RCC 7860 (cell line): Measurements from ENCODE around the gene TPM2.

Experiments used
- DNase-seq: peaks from one replicate; pipeline ENCODE4 v3.0.0-alpha.2; 2015; ENCODE audit warnings: low spot score
- FAIRE-seq: peaks from 2 replicates; lab custom pipeline; 2012; peaks lifted over from hg19 to GRCh38; lab: Jason Lieb, UNC

Gene TPM2

GRCh38 chr9:35679766-35680330 lies 9.9 kb downstream of the TPM2 start:
- DNase-seq = no peak
- FAIRE-seq = no peak

DNA sequence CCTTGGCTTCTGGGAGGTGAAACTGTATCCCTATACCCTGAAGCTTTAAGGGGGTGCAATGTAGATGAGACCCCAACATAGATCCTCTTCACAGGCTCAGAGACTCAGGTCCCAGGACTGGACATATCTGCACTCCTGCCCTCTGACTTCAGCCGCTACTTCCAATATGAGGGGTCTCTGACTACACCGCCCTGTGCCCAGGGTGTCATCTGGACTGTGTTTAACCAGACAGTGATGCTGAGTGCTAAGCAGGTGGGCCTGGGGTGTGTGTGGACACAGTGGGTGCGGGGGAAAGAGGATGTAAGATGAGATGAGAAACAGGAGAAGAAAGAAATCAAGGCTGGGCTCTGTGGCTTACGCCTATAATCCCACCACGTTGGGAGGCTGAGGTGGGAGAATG lies 10.6 kb downstream of the TPM2 start:
- FAIRE-seq (no peak), DNase-seq (no peak)

DNA sequence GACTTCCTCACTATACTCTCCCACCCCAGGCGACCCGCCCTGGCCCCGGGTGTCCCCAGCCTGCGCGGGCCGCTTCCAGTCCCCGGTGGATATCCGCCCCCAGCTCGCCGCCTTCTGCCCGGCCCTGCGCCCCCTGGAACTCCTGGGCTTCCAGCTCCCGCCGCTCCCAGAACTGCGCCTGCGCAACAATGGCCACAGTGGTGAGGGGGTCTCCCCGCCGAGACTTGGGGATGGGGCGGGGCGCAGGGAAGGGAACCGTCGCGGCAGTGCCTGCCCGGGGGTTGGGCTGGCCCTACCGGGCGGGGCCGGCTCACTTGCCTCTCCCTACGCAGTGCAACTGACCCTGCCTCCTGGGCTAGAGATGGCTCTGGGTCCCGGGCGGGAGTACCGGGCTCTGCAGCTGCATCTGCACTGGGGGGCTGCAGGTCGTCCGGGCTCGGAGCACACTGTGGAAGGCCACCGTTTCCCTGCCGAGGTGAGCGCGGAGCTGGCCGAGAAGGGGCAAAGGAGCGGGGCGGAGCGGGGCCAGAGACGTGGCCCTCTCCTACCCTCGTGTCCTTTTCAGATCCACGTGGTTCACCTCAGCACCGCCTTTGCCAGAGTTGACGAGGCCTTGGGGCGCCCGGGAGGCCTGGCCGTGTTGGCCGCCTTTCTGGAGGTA lies 13.9 kb downstream of the TPM2 start:
- FAIRE-seq (no peak), DNase-seq (no peak)

GRCh38 chr9:35675204-35675603 lies 14.5 kb downstream of the TPM2 start:
- DNase-seq (no peak), FAIRE-seq (no peak)

GRCh38 chr9:35674025-35674361 lies 15.7 kb downstream of the TPM2 start:
- no peak for DNase-seq
- FAIRE-seq = no peak

GRCh38 chr9:35673132-35674024 lies 16.3 kb downstream of the TPM2 start, which contains the start of gene CA9:
CA9 (plus strand) TSS chr9:35673928; CDS start chr9:35673960, 32 bp downstream.
- DNase-seq (no peak), FAIRE-seq (no peak)

DNA sequence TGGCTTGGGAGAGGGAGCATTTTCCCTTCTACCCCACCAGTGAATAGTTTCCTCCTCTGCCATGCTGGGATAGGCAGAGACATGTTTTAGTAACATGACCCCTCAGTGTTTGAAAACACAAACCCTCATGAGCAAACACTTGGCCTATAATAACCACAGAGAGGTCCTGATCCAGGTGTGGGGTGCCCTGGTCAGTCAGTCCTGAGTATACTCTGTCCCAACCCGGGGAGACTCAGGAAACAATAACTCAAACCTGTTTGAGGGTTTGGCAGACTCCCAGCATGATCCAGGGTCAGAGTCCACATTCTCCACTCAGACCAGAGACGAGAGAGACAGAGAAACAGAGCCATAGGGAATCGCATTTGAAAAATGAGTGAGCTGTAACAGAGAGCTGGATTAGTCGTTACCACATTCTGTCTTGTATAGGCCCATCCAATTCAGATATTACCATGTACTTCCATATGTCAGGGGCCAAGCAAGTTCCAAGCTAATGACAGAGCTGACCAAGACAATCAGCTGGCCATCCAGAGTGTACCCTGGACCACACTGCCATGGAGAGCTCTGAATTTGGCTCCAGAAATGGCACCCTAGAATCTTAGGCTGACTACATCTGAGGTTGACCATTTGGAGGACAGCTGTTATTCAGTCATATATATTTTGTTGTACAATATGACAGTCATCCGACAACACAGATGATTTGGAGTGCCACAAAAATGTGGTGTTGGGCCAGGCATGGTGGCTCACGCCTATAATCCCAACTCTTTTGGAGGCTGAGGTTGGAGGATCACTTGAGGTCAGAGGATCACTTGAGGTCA lies 20.2 kb downstream of the TPM2 start:
- peak; percentile 88 for FAIRE-seq
- DNase-seq = peak; percentile 79

DNA sequence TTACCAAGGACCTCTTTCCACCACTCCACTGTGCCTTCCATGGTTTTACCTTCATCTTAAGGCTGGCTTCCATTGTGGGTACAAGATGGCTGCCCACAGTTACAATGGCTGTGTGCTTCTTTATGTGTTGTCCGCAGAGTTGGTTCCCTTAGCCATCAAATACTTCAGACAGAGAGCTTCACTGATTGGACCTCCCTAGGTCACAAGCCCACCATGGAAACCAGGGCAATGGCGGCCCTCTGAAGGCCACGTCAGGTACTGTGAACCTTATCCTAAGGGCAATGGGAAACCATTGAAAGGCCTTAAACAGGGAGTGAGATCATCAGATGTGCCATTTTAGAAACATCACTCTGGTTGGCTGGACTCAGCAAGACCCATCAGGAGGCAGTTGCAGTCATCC lies 21.8 kb downstream of the TPM2 start:
- FAIRE-seq (no peak), DNase-seq (no peak)

- FAIRE-seq (no peak), DNase-seq (no peak)
These were observed 23.2 kb downstream of the TPM2 start for GRCh38 chr9:35666549-35666948.

DNA sequence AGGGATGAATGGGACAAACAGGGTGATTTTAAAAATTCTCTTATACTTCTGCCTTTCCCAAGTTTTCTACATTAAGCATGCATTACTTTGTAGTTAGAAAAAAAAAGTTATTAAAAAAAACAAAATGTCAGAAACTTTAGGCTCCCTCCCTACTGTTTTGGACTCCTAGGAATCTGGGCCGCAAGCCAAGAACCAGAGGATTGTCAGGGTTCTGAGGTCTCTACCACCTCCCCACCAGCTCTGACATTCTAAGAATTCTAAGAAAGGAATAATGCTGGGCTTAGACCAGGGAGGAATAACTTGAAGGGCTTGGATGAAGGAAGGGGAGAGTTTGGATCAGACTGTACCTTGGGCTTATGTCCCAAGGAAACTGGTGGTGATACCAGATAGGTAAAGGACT lies 23.7 kb downstream of the TPM2 start:
- DNase-seq = no peak
- no peak for FAIRE-seq

DNA sequence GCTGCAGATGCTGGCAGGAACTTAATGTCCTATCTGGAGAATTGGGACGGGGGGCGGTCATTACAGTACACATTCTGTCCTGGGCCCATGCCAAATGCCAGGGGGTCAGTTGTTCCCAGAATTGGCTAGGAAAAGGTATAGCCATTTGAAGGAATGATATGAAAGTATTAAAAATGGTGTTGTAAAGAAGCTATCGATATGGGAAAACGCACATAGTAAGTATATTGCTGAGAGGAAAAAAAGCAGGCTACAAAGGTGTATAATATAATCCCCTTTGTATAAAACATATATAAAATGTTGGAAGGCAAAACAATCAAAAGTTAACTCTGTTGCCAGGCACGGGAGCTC lies 24.3 kb downstream of the TPM2 start:
- FAIRE-seq (no peak), DNase-seq (no peak)

DNA sequence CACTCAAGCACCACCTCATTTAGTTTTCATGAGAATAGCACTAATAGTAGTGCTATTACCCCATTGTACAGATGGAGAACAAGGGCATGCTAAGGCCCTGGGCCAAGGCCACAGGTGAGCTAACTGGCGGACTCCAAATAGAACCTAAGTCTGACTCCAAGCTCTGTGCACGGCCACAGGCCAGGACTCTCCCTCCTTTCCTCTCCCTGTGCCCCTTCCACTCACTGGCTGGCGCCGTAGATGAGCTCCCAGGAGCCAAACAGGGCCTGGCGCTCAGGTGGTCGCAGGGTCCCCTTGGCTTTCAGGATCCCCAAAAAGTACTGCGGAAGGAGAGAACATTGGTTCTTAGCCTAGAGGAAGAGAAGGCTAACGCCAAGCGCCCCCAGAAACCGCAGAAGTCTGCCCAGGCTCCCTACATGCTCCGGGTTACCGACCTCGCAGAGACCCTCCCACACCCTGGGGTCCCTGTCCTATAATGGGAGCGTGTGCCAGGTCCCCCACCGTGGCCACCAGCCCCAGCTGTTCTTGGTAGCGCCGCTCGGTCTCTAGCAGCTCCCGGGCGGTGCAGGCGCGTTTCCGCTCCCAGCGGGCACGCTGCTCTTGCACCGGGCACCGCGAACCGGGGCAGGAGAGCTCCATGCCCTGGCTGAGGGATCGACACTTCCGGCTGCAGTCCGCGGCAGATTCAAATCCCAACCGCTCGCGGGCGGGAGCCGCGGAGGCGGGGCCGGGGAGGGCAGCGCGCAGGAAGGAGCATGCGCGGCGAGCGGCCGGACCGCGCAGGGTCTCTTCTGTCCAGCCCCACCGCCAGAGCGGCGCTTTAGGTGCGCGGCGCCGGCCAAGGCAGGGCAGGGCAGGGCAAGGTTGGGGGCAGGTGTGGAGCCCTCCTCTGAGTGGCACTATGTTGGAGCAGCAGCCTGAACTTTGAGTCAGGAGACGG lies 24.9 kb downstream of the TPM2 start, which contains the start of gene ARHGEF39:
Gene ARHGEF39 (minus strand): TSS at position 665 of the 940 bp plus-strand sequence. CDS start 26 bp downstream, at position 639.
- no peak for FAIRE-seq
- DNase-seq = peak; percentile 70

GRCh38 chr9:35662437-35662836 lies 27.3 kb downstream of the TPM2 start:
- FAIRE-seq (no peak), DNase-seq (no peak)

- DNase-seq (no peak), FAIRE-seq (no peak)
These were observed 27.9 kb downstream of the TPM2 start for GRCh38 chr9:35661756-35662350.

GRCh38 chr9:35660966-35661415 lies 28.7 kb downstream of the TPM2 start:
- no peak for FAIRE-seq

DNA sequence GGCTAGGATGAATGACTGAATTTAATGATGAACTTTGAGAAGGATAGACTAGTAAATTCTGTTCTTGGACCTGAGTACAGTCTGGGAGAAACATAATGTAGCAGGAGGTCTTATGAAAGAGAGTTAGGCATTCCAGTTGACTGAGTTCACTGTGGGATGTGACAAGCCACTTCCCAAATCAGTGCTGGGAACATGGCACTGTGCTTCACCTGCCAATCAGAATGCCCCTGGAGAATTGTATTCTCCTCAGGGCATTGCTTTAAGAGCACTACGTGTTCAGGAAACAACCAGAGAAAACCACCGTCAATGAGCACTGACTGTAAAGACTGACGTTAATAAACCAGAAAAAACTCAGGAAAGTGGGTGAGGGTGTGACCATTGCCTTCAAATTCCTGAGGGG lies 30.4 kb downstream of the TPM2 start:
- DNase-seq = peak; percentile 53
- no peak for FAIRE-seq

More at GRCh38 chr9:35660966-35661415, 28.7 kb downstream of the TPM2 start:
- DNase-seq = no peak

DNA sequence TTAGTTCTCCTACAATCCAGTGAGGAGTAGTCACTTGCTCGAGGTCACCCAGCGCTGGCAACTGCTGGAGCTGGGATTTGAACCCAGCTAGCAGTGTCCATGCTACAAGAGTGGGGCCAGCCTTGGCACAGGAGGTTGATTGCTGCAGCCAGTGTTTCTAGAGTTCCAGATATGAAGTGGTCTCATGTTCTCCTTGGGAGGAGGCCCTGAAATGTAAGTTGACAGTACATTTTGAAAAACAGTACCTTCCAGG lies 30.8 kb downstream of the TPM2 start:
- DNase-seq (peak; percentile 60), FAIRE-seq (no peak)

DNA sequence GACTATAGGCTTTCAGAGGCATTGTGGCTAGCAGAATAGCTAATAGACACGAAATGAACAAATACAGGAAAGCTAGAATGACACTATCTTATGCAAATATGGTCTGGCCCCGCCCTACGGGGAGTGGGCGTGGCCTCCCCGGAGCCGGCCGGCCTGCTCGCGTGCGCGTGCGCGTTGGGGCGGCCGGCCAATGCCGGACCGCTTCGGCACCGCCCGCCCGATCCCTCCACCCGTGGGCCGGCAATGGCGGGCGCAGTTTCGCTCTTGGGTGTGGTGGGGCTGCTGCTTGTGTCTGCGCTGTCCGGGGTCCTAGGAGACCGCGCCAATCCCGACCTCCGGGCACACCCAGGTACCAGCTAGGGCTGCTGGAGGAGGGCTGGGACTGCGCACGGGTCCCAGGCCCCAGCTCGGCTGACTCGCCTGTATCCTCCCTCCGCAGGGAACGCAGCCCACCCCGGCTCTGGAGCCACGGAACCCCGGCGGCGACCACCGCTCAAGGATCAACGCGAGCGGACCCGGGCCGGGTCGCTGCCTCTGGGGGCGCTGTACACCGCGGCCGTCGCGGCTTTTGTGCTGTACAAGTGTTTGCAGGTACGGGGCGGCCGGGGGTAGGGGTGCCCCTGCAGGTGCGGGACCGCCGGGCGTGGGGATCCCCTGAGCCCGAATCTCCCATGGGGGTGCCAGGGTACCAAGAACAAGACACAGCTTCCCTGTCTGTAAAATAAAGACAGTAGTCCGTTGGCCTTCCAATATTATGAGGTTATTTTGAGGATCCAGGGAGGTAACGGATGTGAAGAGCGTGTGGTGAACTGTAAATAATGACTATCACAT lies 31.4 kb downstream of the TPM2 start, which contains the start of gene CCDC107:
Gene CCDC107 (plus strand): TSS at position 156 of the 831 bp plus-strand sequence. CDS start 88 bp downstream, at position 244.
- FAIRE-seq (no peak), DNase-seq (peak; percentile 29)
